ENCODE measurements around the gene GATB.

GATB gene

GRCh38 chr4:151760712-151761661 is at the start of gene GATB:
Gene GATB (minus strand): TSS chr4:151761007. CDS start chr4:151760982, 25 bp downstream.
- peak; percentile 97 for DNase-seq (ENCODE audit: low read depth)

GRCh38 chr4:151810476-151810875 is 49.7 kb upstream of the GATB start:
- DNase-seq (ENCODE audit: low read depth), result no peak

GRCh38 chr4:151809716-151810115 is 48.9 kb upstream of the GATB start:
- DNase-seq (ENCODE audit: low read depth), result no peak

GRCh38 chr4:151808542-151808941 is 47.7 kb upstream of the GATB start:
- no peak for DNase-seq (ENCODE audit: low read depth)

- peak; percentile 76 for DNase-seq (ENCODE audit: low read depth)
Observed at GRCh38 chr4:151808120-151808529, 47.3 kb upstream of the GATB start.

- DNase-seq (ENCODE audit: low read depth), result peak; percentile 49
Observed at GRCh38 chr4:151807220-151807619, 46.4 kb upstream of the GATB start.

- peak; percentile 98 for DNase-seq (ENCODE audit: low read depth)
Observed at GRCh38 chr4:151806511-151806927, 45.7 kb upstream of the GATB start.

- DNase-seq (ENCODE audit: low read depth), result peak; percentile 42
Observed at GRCh38 chr4:151804821-151805220, 44.0 kb upstream of the GATB start.

GRCh38 chr4:151804086-151804630 is 43.4 kb upstream of the GATB start:
- no peak for DNase-seq (ENCODE audit: low read depth)

GRCh38 chr4:151803246-151803645 is 42.4 kb upstream of the GATB start:
- peak; percentile 41 for DNase-seq (ENCODE audit: low read depth)

- DNase-seq (ENCODE audit: low read depth), result peak; percentile 73
Observed at GRCh38 chr4:151801547-151802516, 41.0 kb upstream of the GATB start.

- DNase-seq (ENCODE audit: low read depth), result no peak
Observed at GRCh38 chr4:151799417-151800012, 38.7 kb upstream of the GATB start.

- peak; percentile 21 for DNase-seq (ENCODE audit: low read depth)
Observed at GRCh38 chr4:151798678-151799416, 38.0 kb upstream of the GATB start.

- DNase-seq (ENCODE audit: low read depth), result no peak
Observed at GRCh38 chr4:151797853-151798252, 37.0 kb upstream of the GATB start.

- DNase-seq (ENCODE audit: low read depth), result no peak
Observed at GRCh38 chr4:151797131-151797530, 36.3 kb upstream of the GATB start.

- DNase-seq (ENCODE audit: low read depth), result no peak
Observed at GRCh38 chr4:151796106-151796505, 35.3 kb upstream of the GATB start.

GRCh38 chr4:151792995-151793394 is 32.2 kb upstream of the GATB start:
- DNase-seq (ENCODE audit: low read depth), result no peak

GRCh38 chr4:151792530-151792929 is 31.7 kb upstream of the GATB start:
- no peak for DNase-seq (ENCODE audit: low read depth)

GRCh38 chr4:151788021-151788420 is 27.2 kb upstream of the GATB start:
- no peak for DNase-seq (ENCODE audit: low read depth)

- no peak for DNase-seq (ENCODE audit: low read depth)
Observed at GRCh38 chr4:151786158-151786495, 25.3 kb upstream of the GATB start.

- DNase-seq (ENCODE audit: low read depth), result no peak
Observed at GRCh38 chr4:151785484-151786157, 24.8 kb upstream of the GATB start.
